Suprapubic skin (tissue), 4 donors: ENCODE results near the gene KIRREL3. TPM values are rescaled to one million over a fixed set of nuclear protein-coding genes. Genes with fewer than 3 reads are reported as not detected.

Source experiments
- DNase-seq, 2 donors: peaks; one replicate each; pipeline ENCODE4 v3.0.0-alpha.2; 2019; ENCODE audit warnings: low spot score in 2 of 2
- H3K27ac ChIP-seq: fragments of 200-600 bp; sonication (generic); one replicate; pipeline ENCODE4 v1.5.1; 2019
- H3K27me3 ChIP-seq: fragments of 200-600 bp; sonication (generic); one replicate; pipeline ENCODE4 v1.5.1; 2019
- H3K36me3 ChIP-seq: fragments of 200-600 bp; sonication (generic); one replicate; pipeline ENCODE4 v1.5.1; 2019
- H3K4me1 ChIP-seq: fragments of 200-600 bp; sonication (generic); one replicate; pipeline ENCODE4 v1.5.1; 2019
- H3K4me3 ChIP-seq: fragments of 200-600 bp; sonication (generic); one replicate; pipeline ENCODE4 v1.5.1; 2019; ENCODE audit warnings: mild to moderate bottlenecking
- H3K9me3 ChIP-seq: fragments of 200-600 bp; sonication (generic); one replicate; pipeline ENCODE4 v1.5.1; 2019
- EP300 ChIP-seq: sonication (generic); formaldehyde crosslinking; IDR thresholded peaks from one replicate; pipeline ENCODE4 v1.6.1; 2017; ENCODE audit warnings: antibody characterized with exemption
- POLR2A ChIP-seq, 2 donors: fragments of 450-650 bp; IDR thresholded peaks; one replicate each; pipeline ENCODE4 v1.6.1; 2017; ENCODE audit warnings: antibody characterized with exemption in 2 of 2, mild to moderate bottlenecking in 2 of 2, moderate library complexity in 2 of 2
- POLR2AphosphoS5 ChIP-seq, 3 donors: sonication (generic); formaldehyde crosslinking; IDR thresholded peaks; one replicate each; pipeline ENCODE4 v1.6.1; 2017; ENCODE audit warnings: antibody characterized with exemption in 3 of 3
- WGBS: methylation state at CpG from one replicate; pipeline ENCODE4 v1.1.5; 2018; 5-methylcytosine and 5-hydroxymethylcytosine counted together
- total RNA-seq, 4 donors: library from RNA; depleted of rRNA; stranded (reverse); fragments of >200 nt; gene quantifications; one replicate each; pipeline ENCODE4 v1.1.0, GENCODE V29; 2016
- TF ChIP-seq, protein P1 (sequence below), 2 donors: fragments of 200-600 bp in 1 of 2; fragments of 450-650 bp in 1 of 2; sonication (generic) in 1 of 2; IDR thresholded peaks; one replicate each; pipeline ENCODE4 v1.5.1; 2016 to 2019; ENCODE audit warnings: antibody characterized with exemption in 2 of 2, mild to moderate bottlenecking in 1 of 2, moderate library complexity in 1 of 2

The KIRREL3 gene
- total RNA-seq, 4 donors from 2014 or later: 0.17 TPM; not detected in 3

DNA sequence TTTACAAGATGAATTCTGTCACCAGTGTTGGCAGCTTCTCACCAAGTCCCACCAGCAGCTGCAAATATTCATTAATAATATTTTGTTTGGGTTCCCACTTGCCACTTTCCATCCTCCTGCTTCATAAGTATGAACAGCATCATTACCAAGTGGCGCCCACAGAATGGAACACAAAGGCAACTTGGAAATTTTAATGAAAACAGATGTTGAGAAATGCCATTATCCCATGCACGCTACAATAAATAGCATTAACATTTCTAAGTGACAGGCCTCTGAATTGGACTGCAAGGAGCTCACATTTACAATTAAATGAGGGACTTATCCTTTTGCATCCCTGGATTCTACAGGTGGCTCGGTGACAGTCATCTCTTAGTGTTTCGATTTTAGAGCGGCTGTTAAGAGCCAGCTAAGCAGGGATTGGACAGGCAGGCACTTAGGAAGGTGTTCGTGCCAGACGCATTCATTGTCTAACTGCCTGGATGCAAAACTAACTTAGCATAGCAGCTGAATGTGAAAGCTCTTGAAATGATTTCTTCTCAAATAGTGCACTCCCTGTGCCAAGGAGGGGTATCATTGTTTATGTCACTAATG lies 170.3 kb downstream of the KIRREL3 start:
- Histone ChIP-seq H3K27me3 (no peaks in the 10 kb centered on the region), H3K9me3 (no peaks in the 10 kb centered on the region), H3K27ac (no peak overlapping the region), H3K4me1 (no peaks in the 10 kb centered on the region), H3K36me3 (no peaks in the 10 kb centered on the region), H3K4me3 (no peak overlapping the region)
- WGBS: 60% methylated on average over 7 of the region's 7 CpGs
- DNase-seq: no peak
- TF ChIP-seq POLR2A (IDR thresholded peaks at IDR 0.05): no peak
- TF ChIP-seq, protein P1, sequence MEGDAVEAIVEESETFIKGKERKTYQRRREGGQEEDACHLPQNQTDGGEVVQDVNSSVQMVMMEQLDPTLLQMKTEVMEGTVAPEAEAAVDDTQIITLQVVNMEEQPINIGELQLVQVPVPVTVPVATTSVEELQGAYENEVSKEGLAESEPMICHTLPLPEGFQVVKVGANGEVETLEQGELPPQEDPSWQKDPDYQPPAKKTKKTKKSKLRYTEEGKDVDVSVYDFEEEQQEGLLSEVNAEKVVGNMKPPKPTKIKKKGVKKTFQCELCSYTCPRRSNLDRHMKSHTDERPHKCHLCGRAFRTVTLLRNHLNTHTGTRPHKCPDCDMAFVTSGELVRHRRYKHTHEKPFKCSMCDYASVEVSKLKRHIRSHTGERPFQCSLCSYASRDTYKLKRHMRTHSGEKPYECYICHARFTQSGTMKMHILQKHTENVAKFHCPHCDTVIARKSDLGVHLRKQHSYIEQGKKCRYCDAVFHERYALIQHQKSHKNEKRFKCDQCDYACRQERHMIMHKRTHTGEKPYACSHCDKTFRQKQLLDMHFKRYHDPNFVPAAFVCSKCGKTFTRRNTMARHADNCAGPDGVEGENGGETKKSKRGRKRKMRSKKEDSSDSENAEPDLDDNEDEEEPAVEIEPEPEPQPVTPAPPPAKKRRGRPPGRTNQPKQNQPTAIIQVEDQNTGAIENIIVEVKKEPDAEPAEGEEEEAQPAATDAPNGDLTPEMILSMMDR (IDR thresholded peaks at IDR 0.05): no peak
- no peak for TF ChIP-seq POLR2AphosphoS5 (IDR thresholded peaks at IDR 0.05)
- no peak for TF ChIP-seq EP300

DNA sequence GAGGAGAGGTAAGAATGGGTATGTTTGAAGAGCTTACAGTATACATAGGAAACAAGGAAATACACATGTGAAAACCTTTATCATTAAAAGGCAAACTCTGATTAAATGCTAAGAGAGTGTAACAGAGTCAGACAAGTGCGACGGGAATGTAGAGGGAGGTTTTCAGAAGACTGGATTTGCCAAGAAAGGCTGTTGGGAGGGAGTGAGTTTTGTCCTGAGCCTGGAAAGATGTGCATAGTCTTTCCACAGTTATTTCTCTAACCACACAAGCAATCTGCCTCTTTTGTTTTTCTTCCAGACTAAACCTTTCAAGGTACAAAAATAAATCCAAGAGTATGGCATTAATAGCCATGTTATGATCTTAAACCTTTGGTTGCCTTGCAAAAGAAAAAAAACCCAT lies 170.9 kb downstream of the KIRREL3 start:
- no peaks in the 10 kb centered on the region for H3K4me1 ChIP-seq
- TF ChIP-seq POLR2A (IDR thresholded peaks at IDR 0.05): no peak
- TF ChIP-seq, protein P1 (IDR thresholded peaks at IDR 0.05): no peak
- TF ChIP-seq POLR2AphosphoS5 (IDR thresholded peaks at IDR 0.05): no peak
- no peak for TF ChIP-seq EP300
- no peaks in the 10 kb centered on the region for H3K9me3 ChIP-seq
- 48% methylated on average over 2 of the region's 2 CpGs for WGBS
- H3K4me3 ChIP-seq: no peak overlapping the region
- no peak for DNase-seq
- H3K27ac ChIP-seq: no peak overlapping the region
- no peaks in the 10 kb centered on the region for H3K36me3 ChIP-seq
- no peaks in the 10 kb centered on the region for H3K27me3 ChIP-seq

DNA sequence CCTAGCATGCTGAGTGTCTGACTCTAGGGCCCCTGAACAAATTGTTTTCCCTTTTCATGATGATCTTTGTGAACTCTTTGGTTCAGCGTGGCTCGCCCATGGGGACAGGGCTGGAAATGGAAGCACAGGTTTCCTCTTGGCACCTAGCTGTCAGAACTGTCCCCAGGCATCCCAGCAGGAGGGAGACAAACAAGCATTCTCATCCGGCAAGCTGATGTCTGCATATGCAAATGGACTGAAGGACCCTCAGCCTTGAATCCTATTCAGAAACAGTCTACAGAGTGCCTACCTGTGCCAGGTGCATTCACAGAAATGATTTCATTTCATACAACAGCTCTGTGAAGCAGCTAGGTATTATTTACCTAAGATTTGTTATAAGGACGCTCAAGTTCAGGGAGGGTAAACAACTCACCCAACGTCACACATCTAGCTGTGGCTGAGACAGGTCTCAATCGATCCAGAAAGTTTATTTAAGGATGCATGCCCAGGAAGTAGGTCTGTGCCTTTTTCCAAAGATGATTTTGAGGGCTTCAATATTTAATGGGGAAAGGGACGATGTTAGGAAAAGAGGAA lies 176.4 kb downstream of the KIRREL3 start:
- 75% methylated on average over 7 of the region's 7 CpGs for WGBS
- no peak overlapping the region for H3K27ac ChIP-seq

DNA sequence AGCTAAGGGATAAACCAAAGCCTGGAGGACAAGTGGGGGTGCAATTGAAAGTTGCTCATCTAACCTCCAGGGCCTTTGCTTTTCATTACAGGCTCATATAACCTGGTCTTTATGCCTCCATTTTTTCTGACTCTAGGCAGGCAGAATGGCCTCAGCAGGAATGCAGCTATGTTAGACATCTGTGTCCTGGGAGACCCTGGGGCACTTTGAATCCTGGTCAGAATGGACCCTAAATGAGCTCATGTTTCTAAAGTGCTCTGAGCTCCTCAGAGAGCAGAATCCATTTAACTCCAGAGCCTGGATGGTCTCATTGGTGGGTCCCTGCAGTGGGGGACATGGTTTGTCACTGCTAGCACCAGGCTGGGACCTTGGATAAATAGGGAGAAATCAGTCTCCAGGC lies 177.3 kb downstream of the KIRREL3 start:
- no peak for TF ChIP-seq POLR2A (IDR thresholded peaks at IDR 0.05)
- TF ChIP-seq EP300: no peak
- TF ChIP-seq POLR2AphosphoS5 (IDR thresholded peaks at IDR 0.05): no peak
- TF ChIP-seq, protein P1 (IDR thresholded peaks at IDR 0.05): no peak
- Histone ChIP-seq H3K36me3 (no peaks in the 10 kb centered on the region), H3K9me3 (no peaks in the 10 kb centered on the region), H3K27ac (no peak overlapping the region), H3K27me3 (no peaks in the 10 kb centered on the region), H3K4me3 (no peak overlapping the region), H3K4me1 (no peaks in the 10 kb centered on the region)
- DNase-seq: no peak

More for the DNA sequence above, 176.4 kb downstream of the KIRREL3 start:
- no peaks in the 10 kb centered on the region for H3K4me1 ChIP-seq
- H3K27me3 ChIP-seq: no peaks in the 10 kb centered on the region
- no peak for TF ChIP-seq POLR2A (IDR thresholded peaks at IDR 0.05)
- no peak for TF ChIP-seq EP300
- TF ChIP-seq, protein P1 (IDR thresholded peaks at IDR 0.05): no peak
- no peak for TF ChIP-seq POLR2AphosphoS5 (IDR thresholded peaks at IDR 0.05)
- no peak for DNase-seq
- no peak overlapping the region for H3K4me3 ChIP-seq
- H3K9me3 ChIP-seq: no peaks in the 10 kb centered on the region
- H3K36me3 ChIP-seq: no peaks in the 10 kb centered on the region

DNA sequence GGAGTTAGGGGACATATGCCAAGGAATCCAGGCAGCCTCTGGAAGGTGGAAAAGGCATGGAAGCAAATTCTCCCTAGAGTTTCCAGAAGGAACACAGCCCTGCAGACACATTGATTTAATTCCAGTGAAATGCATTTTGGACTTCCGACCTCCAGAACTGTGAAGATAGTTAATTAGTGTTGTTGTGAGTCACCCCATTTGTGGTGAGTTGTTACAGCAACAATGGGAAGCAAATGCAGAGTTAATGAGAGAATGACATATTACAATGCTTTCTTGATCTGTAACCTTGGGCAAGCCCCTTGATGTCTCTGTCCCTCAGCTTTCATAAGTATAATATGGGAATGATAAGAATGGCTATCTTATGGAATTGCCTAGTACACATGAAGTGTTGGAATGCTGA lies 178.7 kb downstream of the KIRREL3 start:
- Histone ChIP-seq H3K4me3 (no peak overlapping the region), H3K9me3 (no peaks in the 10 kb centered on the region), H3K27me3 (no peaks in the 10 kb centered on the region), H3K27ac (no peak overlapping the region), H3K36me3 (no peaks in the 10 kb centered on the region), H3K4me1 (no peaks in the 10 kb centered on the region)
- no peak for DNase-seq
- TF ChIP-seq POLR2A (IDR thresholded peaks at IDR 0.05) (no peak), POLR2AphosphoS5 (IDR thresholded peaks at IDR 0.05) (no peak), EP300 (no peak)
- TF ChIP-seq, protein P1 (IDR thresholded peaks at IDR 0.05): no peak
- WGBS: 88% methylated on average over 1 of the region's 1 CpG
